Measurements from ENCODE around the gene PPP1R3G.

- TF ChIP-seq NFYB (CRISPR knock-in tag; conservative IDR thresholded peaks at IDR 0.05; ENCODE audit: low read depth) (no peak), EMX1 (CRISPR knock-in tag; IDR thresholded peaks at IDR 0.05) (no peak), CTCF (IDR thresholded peaks at IDR 0.05) (no peak), IRF1 (CRISPR knock-in tag; IDR thresholded peaks at IDR 0.05) (no peak), JAZF1 (CRISPR knock-in tag; IDR thresholded peaks at IDR 0.05) (no peak), ZBTB21 (CRISPR knock-in tag; IDR thresholded peaks at IDR 0.05; ENCODE audit: borderline replicate concordance) (no peak)
Observed at GRCh38 chr6:5073992-5074391, 11.1 kb upstream of the PPP1R3G start.
